ENCODE results near the gene ZMYND8. TPM values are rescaled to one million over a fixed set of nuclear protein-coding genes. Genes with fewer than 3 reads are reported as not detected.

Gene ZMYND8
- total RNA-seq, 1 donor from 2014 or later: 23.1 TPM

GRCh38 chr20:47354714-47355488 lies 1.6 kb downstream of the ZMYND8 start:
- DNase-seq (ENCODE audit: low spot score): no peak

- no peak for DNase-seq (ENCODE audit: low spot score)
Observed at GRCh38 chr20:47354464-47354713, 2.1 kb downstream of the ZMYND8 start.

GRCh38 chr20:47353692-47354463 lies 2.6 kb downstream of the ZMYND8 start:
- DNase-seq (ENCODE audit: low spot score): no peak

- no peak for DNase-seq (ENCODE audit: low spot score)
Observed at GRCh38 chr20:47353239-47353691, 3.2 kb downstream of the ZMYND8 start.

GRCh38 chr20:47352332-47353238 lies 3.9 kb downstream of the ZMYND8 start:
- no peak for DNase-seq (ENCODE audit: low spot score)

- DNase-seq (ENCODE audit: low spot score): no peak
Observed at GRCh38 chr20:47351643-47352331, 4.7 kb downstream of the ZMYND8 start.

GRCh38 chr20:47350691-47351545 lies 5.6 kb downstream of the ZMYND8 start:
- DNase-seq (ENCODE audit: low spot score): no peak

GRCh38 chr20:47350181-47350550 lies 6.3 kb downstream of the ZMYND8 start:
- no peak for DNase-seq (ENCODE audit: low spot score)

- DNase-seq (ENCODE audit: low spot score): no peak
Observed at GRCh38 chr20:47349365-47350180, 6.9 kb downstream of the ZMYND8 start.

GRCh38 chr20:47348539-47349142 lies 7.9 kb downstream of the ZMYND8 start:
- DNase-seq (ENCODE audit: low spot score): no peak

GRCh38 chr20:47347661-47348435 lies 8.7 kb downstream of the ZMYND8 start:
- DNase-seq (ENCODE audit: low spot score): no peak

- DNase-seq (ENCODE audit: low spot score): no peak
Observed at GRCh38 chr20:47346172-47346571, 10.3 kb downstream of the ZMYND8 start.

GRCh38 chr20:47345214-47345613 lies 11.3 kb downstream of the ZMYND8 start:
- DNase-seq (ENCODE audit: low spot score): no peak

- DNase-seq (ENCODE audit: low spot score): no peak
Observed at GRCh38 chr20:47343007-47343472, 13.5 kb downstream of the ZMYND8 start.

GRCh38 chr20:47338131-47338628 lies 18.3 kb downstream of the ZMYND8 start:
- DNase-seq (ENCODE audit: low spot score): no peak

GRCh38 chr20:47337413-47337812 lies 19.1 kb downstream of the ZMYND8 start:
- DNase-seq (ENCODE audit: low spot score): no peak

GRCh38 chr20:47336129-47336754 lies 20.3 kb downstream of the ZMYND8 start:
- DNase-seq (ENCODE audit: low spot score): no peak

Data from mesenteric fat pad (tissue), 1 donor.